Endothelial cell of umbilical vein (primary cell): ENCODE measurements around the gene APRT. TPM values are rescaled to one million over a fixed set of nuclear protein-coding genes. Genes with fewer than 3 reads are reported as not detected.

Experiments used
- BruUV-seq: library from RNA; stranded (reverse); fragments of 400-500 nt; replicated peaks from 2 replicates; lab custom pipeline; 2021; lab: Mats Ljungman, UMichigan
- CTCF ChIA-PET: fragments of 300-600, 350-600 bp; sonication (Branson Sonifier 250); formaldehyde crosslinking; loops from one replicate; lab custom pipeline; 2021; ENCODE audit warnings: antibody characterized with exemption, inconsistent platforms; lab: Charles Lee
- POLR2A ChIA-PET: fragments of 300-600, 350-600 bp; sonication (Branson Sonifier 250); formaldehyde crosslinking; loops from one replicate; lab custom pipeline; 2021; ENCODE audit warnings: antibody characterized with exemption, inconsistent platforms; lab: Charles Lee
- DNase-seq: peaks from one replicate; pipeline ENCODE4 v3.0.0-alpha.2; 2011; ENCODE audit warnings: low read depth, low spot score
- FAIRE-seq: peaks from 2 replicates; lab custom pipeline; 2011; peaks lifted over from hg19 to GRCh38; lab: Jason Lieb, UNC
- H2AFZ ChIP-seq: 2 replicates; pipeline ENCODE4 v1.6.0; 2012; ENCODE audit warnings: low read depth, low read length, control low read depth, inconsistent platforms
- H3K27ac ChIP-seq: 2 replicates; pipeline ENCODE4 v1.5.1; 2011; ENCODE audit warnings: low read depth, mild to moderate bottlenecking, control low read depth, low read length, moderate library complexity; ENCODE audit not compliant: insufficient read depth
- H3K27me3 ChIP-seq, 2 experiments: 2 replicates each; pipeline versions ENCODE4 v1.6.0 to v1.6.1; 2011; ENCODE audit warnings: low read length in 2 of 2, mixed read lengths in 1 of 2; ENCODE audit not compliant: control insufficient read depth in 2 of 2, insufficient read depth in 2 of 2
- H3K36me3 ChIP-seq, 2 experiments: 2 replicates in 1 of 2; 3 replicates in 1 of 2; pipeline ENCODE4 v1.5.1; 2011; ENCODE audit warnings: low read length in 2 of 2, mild to moderate bottlenecking in 1 of 2, moderate library complexity in 1 of 2; ENCODE audit not compliant: control insufficient read depth in 2 of 2, insufficient read depth in 2 of 2; ENCODE audit errors: extremely low read depth in 1 of 2
- H3K4me1 ChIP-seq: 3 replicates; pipeline ENCODE4 v1.5.1; 2011; ENCODE audit warnings: mild to moderate bottlenecking, low read length; ENCODE audit not compliant: control insufficient read depth, insufficient read depth; ENCODE audit errors: extremely low read depth
- H3K4me2 ChIP-seq: 2 replicates; pipeline ENCODE4 v1.6.1; 2011; ENCODE audit warnings: low read length, control low read depth, mixed read lengths; ENCODE audit not compliant: insufficient read depth
- H3K4me3 ChIP-seq, 3 experiments: fragments of 200-600 bp in 1 of 3; sonication (generic), shearing (Covaris generic) in 1 of 3; replicated peaks in 1 of 3; 2 replicates each; pipeline ENCODE4 v1.5.1; 2011 to 2016; ENCODE audit warnings: control low read depth in 3 of 3, low read length in 3 of 3, mild to moderate bottlenecking in 2 of 3, inconsistent platforms in 1 of 3, low read depth in 1 of 3, moderate library complexity in 1 of 3; ENCODE audit not compliant: insufficient read depth in 1 of 3
- H3K79me2 ChIP-seq: 2 replicates; pipeline ENCODE4 v1.6.0; 2012; ENCODE audit warnings: low read length, inconsistent platforms; ENCODE audit not compliant: control insufficient read depth, insufficient read depth
- H3K9ac ChIP-seq: replicated peaks from 2 replicates; pipeline ENCODE3; 2011; ENCODE audit warnings: low read length, control low read depth; ENCODE audit not compliant: insufficient read depth; ENCODE audit errors: extremely low read depth
- H3K9me1 ChIP-seq: replicated peaks from 3 replicates; pipeline ENCODE4 v1.6.0; 2011; ENCODE audit warnings: mild to moderate bottlenecking, low read length; ENCODE audit not compliant: control insufficient read depth, insufficient read depth; ENCODE audit errors: extremely low read depth
- H3K9me3 ChIP-seq: replicated peaks from 2 replicates; pipeline ENCODE4 v1.5.1; 2012; ENCODE audit warnings: low read length, inconsistent platforms; ENCODE audit not compliant: control insufficient read depth, insufficient read depth
- H4K20me1 ChIP-seq: replicated peaks from 2 replicates; pipeline ENCODE3; 2011; ENCODE audit warnings: mild to moderate bottlenecking, low read length; ENCODE audit not compliant: control insufficient read depth, insufficient read depth; ENCODE audit errors: extremely low read depth
- CTCF ChIP-seq, 2 donors: IDR thresholded peaks; 1 replicate in 1 of 2; 2 replicates in 1 of 2; pipeline ENCODE4 v1.5.1; 2011; ENCODE audit warnings: low read length in 2 of 2, mild to moderate bottlenecking in 2 of 2, moderate library complexity in 2 of 2, control low read depth in 1 of 2, inconsistent platforms in 1 of 2, low read depth in 1 of 2; ENCODE audit not compliant: insufficient read depth in 1 of 2; ENCODE audit errors: extremely low read depth in 1 of 2
- EZH2 ChIP-seq: IDR thresholded peaks from 2 replicates; pipeline ENCODE4 v1.6.1; 2012; ENCODE audit warnings: borderline replicate concordance, low read depth, mild to moderate bottlenecking, moderate library complexity, low read length, inconsistent platforms; ENCODE audit not compliant: severe bottlenecking
- FOS ChIP-seq: IDR thresholded peaks from 2 replicates; pipeline ENCODE4 v1.6.1; 2011; ENCODE audit warnings: mild to moderate bottlenecking, low read length, moderate library complexity, borderline replicate concordance; ENCODE audit not compliant: insufficient read depth
- GATA2 ChIP-seq: IDR thresholded peaks from 2 replicates; pipeline ENCODE4 v1.7.0; 2011; ENCODE audit warnings: low read depth, mild to moderate bottlenecking, moderate library complexity, mixed read lengths, low read length; ENCODE audit not compliant: insufficient read length, insufficient read depth
- JUN ChIP-seq: IDR thresholded peaks from 2 replicates; pipeline ENCODE4 v1.6.1; 2011; ENCODE audit warnings: borderline replicate concordance, low read depth; ENCODE audit not compliant: insufficient read length, insufficient read depth
- MAX ChIP-seq: IDR thresholded peaks from 2 replicates; pipeline ENCODE4 v1.6.1; 2011; ENCODE audit not compliant: insufficient read depth, insufficient read length
- MYC ChIP-seq: IDR thresholded peaks from one replicate; pipeline ENCODE4 v1.6.1; 2011; ENCODE audit warnings: mild to moderate bottlenecking, low read depth, low read length
- POLR2A ChIP-seq: IDR thresholded peaks from 2 replicates; pipeline ENCODE4 v1.6.1; 2012; ENCODE audit warnings: low read depth, mild to moderate bottlenecking, control low read depth, low read length
- POLR2AphosphoS5 ChIP-seq: IDR thresholded peaks from 2 replicates; pipeline ENCODE4 v1.6.1; 2012; ENCODE audit warnings: low read depth, mild to moderate bottlenecking, control low read depth, low read length, moderate library complexity; ENCODE audit not compliant: insufficient read depth
- dilution Hi-C: fragments of 300-500 bp; cut with MboI; formaldehyde crosslinking; loops from one replicate; pipeline ENCODE4 v1.15.0; 2019; ENCODE audit warnings: low sequenced_read_pairs; ENCODE audit not compliant: extremely low pct_ligation_motif_present
- intact Hi-C: fragments of 100-400 bp; cut with micrococcal nuclease; formaldehyde crosslinking; loops from one replicate; pipeline ENCODE4 v1.10.0; 2022
- polyA plus RNA-seq, 4 experiments: library from polyadenylated mRNA; depleted of rRNA in 3 of 4; stranded (reverse) in 3 of 4; unstranded in 1 of 4; fragments of >200 nt; gene quantifications; 2 replicates each; pipeline versions ENCODE4 v1.2.1 to v1.2.3, GENCODE V29; 2011 to 2012; ENCODE audit warnings: missing spikeins in 1 of 4
- total RNA-seq: library from RNA; stranded (reverse); gene quantifications from 2 replicates; pipeline ENCODE4 v1.2.3, GENCODE V29; 2021

Gene APRT
- total and polyA plus RNA-seq, 2 donors (not counting 3 experiments of a cell fraction or from before 2014, with no cell fraction given) = 143 to 152 TPM

- H3K4me1 ChIP-seq = no peaks in the 10 kb centered on the region
- no peaks in the 10 kb centered on the region for H3K79me2 ChIP-seq
- TF ChIP-seq POLR2AphosphoS5 (no peak), MAX (no peak), JUN (no peak), GATA2 (no peak), FOS (no peak), MYC (no peak), EZH2 (no peak), POLR2A (no peak), CTCF (IDR thresholded peaks at IDR 0.05; ENCODE audit: extremely low read depth in 1 of 2, insufficient read depth in 1 of 2, low read depth in 1 of 2, low read length in 2 of 2) (no peak)
- dilution Hi-C loops (no loop called here), intact Hi-C loops (no loop called here)
- FAIRE-seq = no peak
- BruUV-seq = no TSS peak
- POLR2A ChIA-PET = no interaction called here
- CTCF ChIA-PET = interaction anchor here (0.7 to 2.5 kb wide), 3 partner anchors 39 to 162 kb away, joined by 3 to 11 read pairs (median 3); no protein-coding TSS in a partner anchor
- no peak overlapping the region for H3K27ac ChIP-seq
- H3K9ac ChIP-seq = no peak overlapping the region
- no peaks in the 10 kb centered on the region for H3K27me3 ChIP-seq
- H3K4me3 ChIP-seq = no peak overlapping the region
- H3K4me2 ChIP-seq = no peak overlapping the region
- no peaks in the 10 kb centered on the region for H3K9me3 ChIP-seq
- H3K9me1 ChIP-seq = no peaks in the 10 kb centered on the region
- no peak for DNase-seq
- H4K20me1 ChIP-seq = no peaks in the 10 kb centered on the region
- peaks cover 0 to 3% of the 10 kb centered on the region in 2 experiments for H3K36me3 ChIP-seq
- H2AFZ ChIP-seq = no peak overlapping the region
Measured at GRCh38 chr16:88819126-88819525, 7.4 kb upstream of the APRT start.
